ENCODE data around the gene RAB1A.

GRCh38 chr2:65159261-65159660, 29.4 kb upstream of the RAB1A start:
- TF ChIP-seq CTCF (conservative IDR thresholded peaks at IDR 0.05 in 1 of 2, IDR thresholded peaks at IDR 0.05 in 1 of 2; ENCODE audit: extremely low read depth in 1 of 2, insufficient read depth in 1 of 2, low read depth in 1 of 2, low read length in 2 of 2) (no peak), EZH2 (IDR thresholded peaks at IDR 0.05; ENCODE audit: borderline replicate concordance, low read length) (no peak)

All from mammary epithelial cell (primary cell).